Small intestine (tissue), 16 donors: ENCODE data around the gene FASTK. TPM values are rescaled to one million over a fixed set of nuclear protein-coding genes. Genes with fewer than 3 reads are reported as not detected.

Experiments used
- DNase-seq, 2 donors: peaks; one replicate each; pipeline versions ENCODE4 v3.0.0 to v3.0.0-alpha.2; 2013
- FAIRE-seq: peaks from 2 replicates; lab custom pipeline; 2012; peaks lifted over from hg19 to GRCh38; lab: Jason Lieb, UNC
- H3K27ac ChIP-seq, 3 donors: one replicate each; pipeline ENCODE4 v1.5.1; 2013; ENCODE audit warnings: low read length in 2 of 3, mild to moderate bottlenecking in 2 of 3, control low read depth in 1 of 3, inconsistent platforms in 1 of 3, low read depth in 1 of 3, moderate library complexity in 1 of 3
- H3K27me3 ChIP-seq, 3 donors: one replicate each; pipeline ENCODE4 v1.6.1; 2013; ENCODE audit warnings: low read length in 3 of 3, inconsistent platforms in 1 of 3; ENCODE audit not compliant: control insufficient read depth in 3 of 3, insufficient read depth in 3 of 3
- H3K36me3 ChIP-seq, 3 donors: one replicate each; pipeline ENCODE4 v1.6.1; 2013; ENCODE audit warnings: low read length in 3 of 3, inconsistent platforms in 1 of 3, low read depth in 1 of 3, mild to moderate bottlenecking in 1 of 3, moderate library complexity in 1 of 3; ENCODE audit not compliant: control insufficient read depth in 3 of 3, insufficient read depth in 2 of 3
- H3K4me1 ChIP-seq, 3 donors: one replicate each; pipeline ENCODE4 v1.6.1; 2013; ENCODE audit warnings: low read length in 2 of 3, inconsistent platforms in 1 of 3, low read depth in 1 of 3, mild to moderate bottlenecking in 1 of 3, moderate library complexity in 1 of 3; ENCODE audit not compliant: control insufficient read depth in 3 of 3, insufficient read depth in 2 of 3
- H3K4me3 ChIP-seq, 3 donors: one replicate each; pipeline ENCODE4 v1.5.1; 2013; ENCODE audit warnings: low read length in 3 of 3, control low read depth in 1 of 3, inconsistent platforms in 1 of 3, low read depth in 1 of 3, mild to moderate bottlenecking in 1 of 3, moderate library complexity in 1 of 3
- H3K9me3 ChIP-seq, 2 donors: one replicate each; pipeline ENCODE4 v1.6.1; 2013; ENCODE audit warnings: low read depth in 1 of 2, low read length in 1 of 2; ENCODE audit not compliant: control insufficient read depth in 2 of 2, insufficient read depth in 1 of 2
- WGBS, 3 donors: extraction: QIAGEN DNeasy Blood & Tissue Kit; methylation state at CpG; one replicate each; pipeline ENCODE4 v1.1.7; 2013; 5-methylcytosine and 5-hydroxymethylcytosine counted together
- long read RNA-seq, 10 donors: transcript quantifications; one replicate each; lab custom pipeline, GENCODE V29; 2026
- polyA plus RNA-seq, 4 donors: library from polyadenylated mRNA; stranded (reverse) in 3 of 4; unstranded in 1 of 4; fragments of 200-250 nt in 3 of 4; fragments of 120-200 nt in 1 of 4; gene quantifications; one replicate each; pipeline versions ENCODE4 v1.2.1 to v1.2.3, GENCODE V29; 2013
- donor health status: healthy with polysubstance abuse.
- donor health status: control.
- donor health status: control.
- donor health status: Bipolar disorder and iron deficiency.
- donor health status: healthy.

FASTK gene, protein sequence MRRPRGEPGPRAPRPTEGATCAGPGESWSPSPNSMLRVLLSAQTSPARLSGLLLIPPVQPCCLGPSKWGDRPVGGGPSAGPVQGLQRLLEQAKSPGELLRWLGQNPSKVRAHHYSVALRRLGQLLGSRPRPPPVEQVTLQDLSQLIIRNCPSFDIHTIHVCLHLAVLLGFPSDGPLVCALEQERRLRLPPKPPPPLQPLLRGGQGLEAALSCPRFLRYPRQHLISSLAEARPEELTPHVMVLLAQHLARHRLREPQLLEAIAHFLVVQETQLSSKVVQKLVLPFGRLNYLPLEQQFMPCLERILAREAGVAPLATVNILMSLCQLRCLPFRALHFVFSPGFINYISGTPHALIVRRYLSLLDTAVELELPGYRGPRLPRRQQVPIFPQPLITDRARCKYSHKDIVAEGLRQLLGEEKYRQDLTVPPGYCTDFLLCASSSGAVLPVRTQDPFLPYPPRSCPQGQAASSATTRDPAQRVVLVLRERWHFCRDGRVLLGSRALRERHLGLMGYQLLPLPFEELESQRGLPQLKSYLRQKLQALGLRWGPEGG
- 100 to 1,000 TPM in 3 of 4 donors, 10 to 100 TPM in 1; 95.2 to 248 (median 126) TPM for polyA plus RNA-seq
- long read RNA-seq, donor 1, transcript FASTK-201 (10 exons, 1,827 nt) = major isoform, 23 of 155 reads
- long read RNA-seq, donor 1, partial matches to known transcripts = 124 of 155 reads
- long read RNA-seq, donor 1, other reads (novel, unspliced or antisense) = 0 of 155 reads
- long read RNA-seq, donor 2, partial matches to known transcripts = 18 of 23 reads
- long read RNA-seq, donor 2, other reads (novel, unspliced or antisense) = 0 of 23 reads
- long read RNA-seq, donor 3, transcript FASTK-206 (2 exons, 457 nt) = major isoform, 5 of 138 reads
- long read RNA-seq, donor 3, partial matches to known transcripts = 125 of 138 reads
- long read RNA-seq, donor 3, other reads (novel, unspliced or antisense) = 0 of 138 reads
- long read RNA-seq, donor 4 = 0 reads
- long read RNA-seq, donor 5, partial matches to known transcripts = 36 of 40 reads
- long read RNA-seq, donor 5, other reads (novel, unspliced or antisense) = 0 of 40 reads
- long read RNA-seq, donor 6, transcript FASTK-201 (10 exons, 1,827 nt) = major isoform, 11 of 88 reads
- long read RNA-seq, donor 6, partial matches to known transcripts = 75 of 88 reads
- long read RNA-seq, donor 6, other reads (novel, unspliced or antisense) = 0 of 88 reads
- long read RNA-seq, donor 7, transcript FASTK-201 (10 exons, 1,827 nt) = major isoform, 19 of 107 reads
- long read RNA-seq, donor 7, partial matches to known transcripts = 83 of 107 reads
- long read RNA-seq, donor 7, other reads (novel, unspliced or antisense) = 0 of 107 reads
- long read RNA-seq, donor 8, partial matches to known transcripts = 9 of 9 reads
- long read RNA-seq, donor 8, other reads (novel, unspliced or antisense) = 0 of 9 reads
- long read RNA-seq, donor 9, partial matches to known transcripts = 10 of 15 reads
- long read RNA-seq, donor 9, other reads (novel, unspliced or antisense) = 0 of 15 reads
- long read RNA-seq, donor 10, transcript FASTK-201 (10 exons, 1,827 nt) = major isoform, 12 of 48 reads
- long read RNA-seq, donor 10, partial matches to known transcripts = 31 of 48 reads
- long read RNA-seq, donor 10, other reads (novel, unspliced or antisense) = 0 of 48 reads

DNA sequence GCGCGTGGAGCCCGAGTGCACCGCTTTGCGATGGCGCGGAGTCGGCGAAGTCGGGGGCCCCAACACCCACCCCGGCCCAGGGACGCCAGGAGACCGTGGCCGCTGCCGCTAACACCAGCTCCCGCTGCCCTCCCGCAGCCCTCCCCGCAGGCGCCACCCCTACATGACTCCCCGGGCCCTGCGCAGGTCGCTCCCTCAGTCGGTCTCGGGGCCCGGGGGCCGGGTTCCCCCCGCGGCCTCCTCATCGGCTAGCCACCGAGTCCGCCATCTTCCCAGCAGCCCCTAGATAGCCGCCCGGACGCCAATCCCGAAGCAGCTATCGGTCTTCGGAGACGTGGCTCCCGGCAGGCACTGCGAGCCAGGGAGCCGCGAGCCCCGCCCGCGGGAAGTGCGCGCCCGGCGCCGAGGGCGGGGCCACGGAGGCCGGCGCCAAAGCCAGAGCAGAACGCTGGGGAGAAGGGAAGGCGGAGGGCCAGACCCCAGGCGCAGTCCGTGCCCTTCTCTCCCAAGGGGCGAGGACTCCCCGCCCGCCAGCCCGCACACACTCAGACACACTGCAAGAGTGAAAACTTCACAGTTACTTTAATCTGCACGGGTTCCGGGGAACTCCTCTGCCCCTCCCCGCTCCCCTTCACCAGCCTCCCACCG, at the start of gene FASTK:
FASTK (minus strand) TSS at position 288 of the 648 bp plus-strand sequence; CDS start at position 245, 43 bp downstream.
- Histone ChIP-seq H3K27ac (peak within 1 kb of the TSS; percentile 86 to 97 (median 89)), H3K36me3 (peaks cover 3 to 46% (median 6%) of the 10 kb centered on the region in 3 donors), H3K9me3 (no peaks in the 10 kb centered on the region), H3K4me3 (peak within 1 kb of the TSS; percentile 73 to 94 (median 75)), H3K4me1 (peaks cover 3 to 57% (median 12%) of the 10 kb centered on the region in 3 donors), H3K27me3 (no peaks in the 10 kb centered on the region)
- DNase-seq = peak; percentile 92 to 95
- 1% methylated on average over 59 to 66 of the region's 66 CpGs for WGBS, 3 donors
- no peak for FAIRE-seq

- no peak overlapping the region for H3K4me3 ChIP-seq
- H3K36me3 ChIP-seq = peaks cover 6 to 88% (median 9%) of the 10 kb centered on the region in 3 donors
- peaks cover 0 to 17% of the 10 kb centered on the region in 2 donors for H3K9me3 ChIP-seq
- no peaks in the 10 kb centered on the region for H3K27me3 ChIP-seq
- H3K4me1 ChIP-seq = peaks cover 0 to 28% (median 0%) of the 10 kb centered on the region in 3 donors
- WGBS, 3 donors = 85 to 88% (median 88%) methylated on average over 9 of the region's 9 CpGs
- no peak for DNase-seq
- peak overlapping the region in 2 of 3 donors; percentile 20 to 59 for H3K27ac ChIP-seq
- no peak for FAIRE-seq
Observed at GRCh38 chr7:151129960-151130591, 49.5 kb upstream of the FASTK start.

- Histone ChIP-seq H3K4me1 (peaks cover 0 to 29% (median 0%) of the 10 kb centered on the region in 3 donors), H3K27ac (peak overlapping the region in 2 of 3 donors; percentile 20 to 59), H3K36me3 (peaks cover 6 to 88% (median 9%) of the 10 kb centered on the region in 3 donors), H3K27me3 (no peaks in the 10 kb centered on the region), H3K4me3 (no peak overlapping the region), H3K9me3 (peaks cover 0 to 17% of the 10 kb centered on the region in 2 donors)
- DNase-seq (peak; percentile 30 to 71), FAIRE-seq (no peak)
- 66 to 78% (median 70%) methylated on average over 23 to 28 of the region's 28 CpGs for WGBS, 3 donors
Observed at GRCh38 chr7:151129117-151129959, 48.7 kb upstream of the FASTK start.

DNA sequence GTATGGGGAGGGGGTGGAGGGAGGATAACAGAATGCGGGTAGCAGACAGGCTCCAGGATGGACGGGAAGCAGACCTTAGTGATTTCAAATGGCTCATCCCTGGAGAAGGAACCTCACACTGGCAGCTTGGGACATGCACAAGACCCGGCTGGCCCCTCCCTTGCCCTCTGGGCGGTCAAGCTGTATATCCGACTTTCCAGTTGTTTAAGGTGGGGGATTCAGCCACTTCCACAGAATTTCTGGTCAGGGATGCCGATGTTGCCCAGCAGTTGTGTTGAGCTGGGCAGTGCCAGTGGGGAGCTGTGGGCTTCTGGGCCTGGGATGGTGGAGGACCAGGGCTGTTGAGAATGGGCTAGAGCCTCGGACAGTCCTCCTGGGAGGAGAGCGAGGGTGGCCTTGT, 48.1 kb upstream of the FASTK start:
- peaks cover 0 to 29% (median 0%) of the 10 kb centered on the region in 3 donors for H3K4me1 ChIP-seq
- FAIRE-seq = no peak
- WGBS, 3 donors = 89 to 91% (median 91%) methylated on average over 8 of the region's 8 CpGs
- H3K27ac ChIP-seq = no peak overlapping the region
- no peak for DNase-seq
- no peaks in the 10 kb centered on the region for H3K27me3 ChIP-seq
- H3K9me3 ChIP-seq = peaks cover 0 to 17% of the 10 kb centered on the region in 2 donors
- H3K36me3 ChIP-seq = peaks cover 6 to 87% (median 9%) of the 10 kb centered on the region in 3 donors
- no peak overlapping the region for H3K4me3 ChIP-seq

DNA sequence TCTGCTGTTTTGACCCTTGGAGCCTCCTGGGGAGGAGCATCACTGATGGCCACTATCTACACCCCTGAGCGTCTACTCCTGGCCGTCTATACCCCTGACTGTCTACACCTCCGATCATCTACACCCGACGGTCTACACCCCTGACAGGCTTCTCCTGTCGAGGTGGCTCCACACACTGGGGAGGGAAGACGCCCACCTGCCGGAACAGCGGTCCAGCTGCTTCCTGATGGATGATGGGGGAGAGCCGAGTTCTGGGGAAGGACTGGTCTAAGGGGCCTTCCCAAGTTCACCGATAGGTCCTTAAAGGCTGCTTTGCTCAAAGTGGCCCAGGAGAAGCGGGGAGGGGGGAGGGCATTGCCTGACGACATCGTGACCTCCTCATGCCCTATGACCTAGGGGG, 47.5 kb upstream of the FASTK start:
- Histone ChIP-seq H3K4me3 (no peak overlapping the region), H3K4me1 (peaks cover 0 to 29% (median 0%) of the 10 kb centered on the region in 3 donors), H3K9me3 (peaks cover 0 to 11% of the 10 kb centered on the region in 2 donors), H3K36me3 (peaks cover 6 to 87% (median 9%) of the 10 kb centered on the region in 3 donors), H3K27me3 (no peaks in the 10 kb centered on the region), H3K27ac (no peak overlapping the region)
- DNase-seq = no peak
- 81 to 87% (median 85%) methylated on average over 12 to 14 of the region's 14 CpGs for whole genome bisulfite sequencing, 3 donors
- FAIRE-seq = no peak

GRCh38 chr7:151126491-151127137, 46.0 kb upstream of the FASTK start:
- no peak overlapping the region for H3K27ac ChIP-seq
- peaks cover 0 to 86% (median 5%) of the 10 kb centered on the region in 3 donors for H3K36me3 ChIP-seq
- no peaks in the 10 kb centered on the region for H3K27me3 ChIP-seq
- FAIRE-seq = no peak
- 40 to 68% (median 48%) methylated on average over 15 to 19 of the region's 19 CpGs for WGBS, 3 donors
- H3K4me3 ChIP-seq = no peak overlapping the region
- H3K9me3 ChIP-seq = no peaks in the 10 kb centered on the region
- peak in 1 of 2 donors; percentile 73 for DNase-seq
- H3K4me1 ChIP-seq = peaks cover 0 to 29% (median 0%) of the 10 kb centered on the region in 3 donors
